GM13976 (cell line): ENCODE measurements around the gene ADAMTS4.

Experiments
- DNase-seq: peaks from one replicate; pipeline ENCODE4 v3.0.0; 2012; ENCODE audit warnings: low spot score
- CTCF ChIP-seq: IDR thresholded peaks from 2 replicates; pipeline ENCODE4 v1.5.1; 2012; ENCODE audit warnings: borderline replicate concordance, mild to moderate bottlenecking; ENCODE audit not compliant: insufficient read depth; ENCODE audit errors: extremely low read depth, missing control alignments, control extremely low read depth
- in situ Hi-C: fragments of 300-500 bp; cut with MboI; formaldehyde crosslinking; loops from one replicate; pipeline ENCODE4 v1.12.0; 2022; ENCODE audit warnings: low sequenced_read_pairs, mixed read lengths, inconsistent platforms; ENCODE audit not compliant: unreplicated experiment

ADAMTS4 gene

GRCh38 chr1:161196521-161197451 is 2.1 kb downstream of the ADAMTS4 start:
- no peak for DNase-seq
- in situ Hi-C loops, result no loop called here
- TF ChIP-seq CTCF, result no peak

GRCh38 chr1:161196111-161196510 is 2.7 kb downstream of the ADAMTS4 start:
- in situ Hi-C loops, result no loop called here
- no peak for DNase-seq
- TF ChIP-seq CTCF, result no peak

GRCh38 chr1:161195171-161195570 is 3.7 kb downstream of the ADAMTS4 start:
- TF ChIP-seq CTCF, result no peak
- in situ Hi-C loops, result no loop called here
- DNase-seq, result no peak

GRCh38 chr1:161193561-161194235 is 5.2 kb downstream of the ADAMTS4 start:
- in situ Hi-C loops, result no loop called here
- no peak for TF ChIP-seq CTCF
- no peak for DNase-seq

GRCh38 chr1:161192476-161193465 is 6.1 kb downstream of the ADAMTS4 start:
- in situ Hi-C loops, result no loop called here
- peak; percentile 90 for TF ChIP-seq CTCF
- DNase-seq, result peak; percentile 86

GRCh38 chr1:161191971-161192370 is 6.9 kb downstream of the ADAMTS4 start:
- no peak for DNase-seq
- TF ChIP-seq CTCF, result no peak
- in situ Hi-C loops, result no loop called here
